Stimulated activated naive B cell treated with anti-CD40 and anti-IgM and Interleukin-4, amounts not matched to agents 10 μg/mL and 1 μg/mL and 100 μg/mL, for 72 hours (primary cell): ENCODE measurements around the gene IGSF11.
"Not testable (repeated sequence)": the region's sequence is repeated elsewhere in the genome, so short reads cannot be mapped to it uniquely, and the experiment has no call there.

Source experiments
- ATAC-seq, 2 donors: fragments of 150-1000 bp; cut with Tn5 transposase; replicated peaks; 2 replicates each; pipeline ENCODE4 v1.10.0; 2021; ENCODE audit warnings: moderate library complexity in 1 of 2
- DNase-seq: peaks from one replicate; pipeline ENCODE4 v3.0.0; 2021
- H3K27ac Mint-ChIP-seq: one replicate; pipeline ENCODE4 v1.8.0; 2022; ENCODE audit warnings: mild to moderate bottlenecking, mixed read lengths
- H3K27me3 Mint-ChIP-seq, 2 donors: one replicate each; pipeline ENCODE4 v1.8.0; 2022; ENCODE audit warnings: mixed read lengths in 2 of 2
- H3K36me3 Mint-ChIP-seq, 2 donors: one replicate each; pipeline ENCODE4 v1.8.0; 2022; ENCODE audit warnings: mixed read lengths in 2 of 2, mild to moderate bottlenecking in 1 of 2
- H3K4me1 Mint-ChIP-seq, 2 donors: one replicate each; pipeline ENCODE4 v1.8.0; 2022; ENCODE audit warnings: mixed read lengths in 2 of 2, mild to moderate bottlenecking in 1 of 2
- H3K4me3 Mint-ChIP-seq, 2 donors: one replicate each; pipeline ENCODE4 v1.8.0; 2022; ENCODE audit warnings: mild to moderate bottlenecking in 2 of 2, mixed read lengths in 2 of 2, moderate library complexity in 1 of 2
- H3K9me3 Mint-ChIP-seq, 2 donors: one replicate each; pipeline ENCODE4 v1.8.0; 2022; ENCODE audit warnings: mixed read lengths in 2 of 2, mild to moderate bottlenecking in 1 of 2

Gene IGSF11

GRCh38 chr3:119034256-119035013, at the start of gene IGSF11:
Gene IGSF11, minus strand, starts transcription at chr3:119034846. Its CDS starts 264 bp downstream, at chr3:119034582.
- DNase-seq (peak; percentile 46), ATAC-seq (peak; percentile 90 to 91)
- H3K4me3 Mint-ChIP-seq, result peak within 1 kb of the TSS; percentile 84 to 86
- no peak within 1 kb of the TSS for H3K27ac Mint-ChIP-seq
- peaks cover 2 to 18% of the 10 kb centered on the region in 2 donors for H3K4me1 Mint-ChIP-seq
- no peaks in the 10 kb centered on the region for H3K36me3 Mint-ChIP-seq
- no peaks in the 10 kb centered on the region for H3K9me3 Mint-ChIP-seq
- H3K27me3 Mint-ChIP-seq, result peaks cover 40 to 56% of the 10 kb centered on the region in 2 donors

- Mint-ChIP-seq H3K27me3 (peaks cover 2 to 4% of the 10 kb centered on the region in 2 donors), H3K9me3 (peaks cover 10 to 13% of the 10 kb centered on the region in 2 donors), H3K27ac (no peak overlapping the region), H3K36me3 (no peaks in the 10 kb centered on the region), H3K4me3 (no peak overlapping the region), H3K4me1 (no peaks in the 10 kb centered on the region)
- ATAC-seq (no peak), DNase-seq (no peak)
Measured at GRCh38 chr3:119080364-119080763, 45.7 kb upstream of the IGSF11 start.

- H3K36me3 Mint-ChIP-seq, result no peaks in the 10 kb centered on the region
- no peak for DNase-seq
- H3K9me3 Mint-ChIP-seq, result peaks cover 4 to 16% of the 10 kb centered on the region in 2 donors
- no peaks in the 10 kb centered on the region for H3K4me1 Mint-ChIP-seq
- H3K27ac Mint-ChIP-seq, result no peak overlapping the region
- peaks cover 3 to 7% of the 10 kb centered on the region in 2 donors for H3K27me3 Mint-ChIP-seq
- no peak overlapping the region for H3K4me3 Mint-ChIP-seq
- ATAC-seq, result no peak
Measured at GRCh38 chr3:119073258-119074001, 38.8 kb upstream of the IGSF11 start.

GRCh38 chr3:119072451-119072850, 37.8 kb upstream of the IGSF11 start:
- H3K4me3 Mint-ChIP-seq, H3K36me3 Mint-ChIP-seq, H3K4me1 Mint-ChIP-seq, H3K27ac Mint-ChIP-seq, H3K27me3 Mint-ChIP-seq, DNase-seq, ATAC-seq: not testable (repeated sequence)
- H3K9me3 Mint-ChIP-seq, result peaks cover 2 to 16% of the 10 kb centered on the region in 2 donors

GRCh38 chr3:119069725-119070124, 35.1 kb upstream of the IGSF11 start:
- Mint-ChIP-seq H3K4me3 (no peak overlapping the region), H3K4me1 (no peaks in the 10 kb centered on the region), H3K36me3 (no peaks in the 10 kb centered on the region), H3K27ac (no peak overlapping the region), H3K27me3 (peaks cover 0 to 3% of the 10 kb centered on the region in 2 donors), H3K9me3 (peaks cover 0 to 8% of the 10 kb centered on the region in 2 donors)
- DNase-seq (no peak), ATAC-seq (no peak)

GRCh38 chr3:119063471-119063870, 28.8 kb upstream of the IGSF11 start:
- Mint-ChIP-seq H3K9me3 (peaks cover 0 to 1% of the 10 kb centered on the region in 2 donors), H3K36me3 (no peaks in the 10 kb centered on the region), H3K27me3 (no peaks in the 10 kb centered on the region), H3K27ac (no peak overlapping the region), H3K4me1 (no peaks in the 10 kb centered on the region), H3K4me3 (no peak overlapping the region)
- ATAC-seq (no peak), DNase-seq (no peak)

- Mint-ChIP-seq H3K4me1 (no peaks in the 10 kb centered on the region), H3K27ac (no peak overlapping the region), H3K27me3 (no peaks in the 10 kb centered on the region), H3K4me3 (no peak overlapping the region), H3K9me3 (peaks cover 0 to 1% of the 10 kb centered on the region in 2 donors), H3K36me3 (no peaks in the 10 kb centered on the region)
- ATAC-seq (no peak), DNase-seq (no peak)
Measured at GRCh38 chr3:119062892-119063291, 28.2 kb upstream of the IGSF11 start.

- no peak overlapping the region for H3K27ac Mint-ChIP-seq
- no peaks in the 10 kb centered on the region for H3K4me1 Mint-ChIP-seq
- H3K4me3 Mint-ChIP-seq, result no peak overlapping the region
- DNase-seq, result no peak
- peaks cover 4 to 7% of the 10 kb centered on the region in 2 donors for H3K9me3 Mint-ChIP-seq
- peaks cover 3 to 14% of the 10 kb centered on the region in 2 donors for H3K27me3 Mint-ChIP-seq
- ATAC-seq, result no peak
- H3K36me3 Mint-ChIP-seq, result peaks cover 0 to 4% of the 10 kb centered on the region in 2 donors
Measured at GRCh38 chr3:119044593-119044992, 9.9 kb upstream of the IGSF11 start.

- DNase-seq (no peak), ATAC-seq (no peak)
- H3K4me1 Mint-ChIP-seq, result no peaks in the 10 kb centered on the region
- H3K27ac Mint-ChIP-seq, result no peak overlapping the region
- H3K4me3 Mint-ChIP-seq, result no peak overlapping the region
- H3K9me3 Mint-ChIP-seq, result peaks cover 4 to 7% of the 10 kb centered on the region in 2 donors
- peaks cover 0 to 4% of the 10 kb centered on the region in 2 donors for H3K36me3 Mint-ChIP-seq
- peaks cover 16 to 26% of the 10 kb centered on the region in 2 donors for H3K27me3 Mint-ChIP-seq
Measured at GRCh38 chr3:119042162-119042561, 7.5 kb upstream of the IGSF11 start.

- ATAC-seq (no peak), DNase-seq (no peak)
- Mint-ChIP-seq H3K4me1 (peaks cover 2 to 18% of the 10 kb centered on the region in 2 donors), H3K36me3 (no peaks in the 10 kb centered on the region), H3K4me3 (peak overlapping the region; percentile 66 to 86), H3K27ac (no peak overlapping the region), H3K27me3 (peaks cover 43 to 61% of the 10 kb centered on the region in 2 donors), H3K9me3 (no peaks in the 10 kb centered on the region)
Measured at GRCh38 chr3:119035014-119035346, 334 bp upstream of the IGSF11 start.

GRCh38 chr3:119033393-119034255, 1.0 kb downstream of the IGSF11 start:
- ATAC-seq (no peak), DNase-seq (no peak)
- Mint-ChIP-seq H3K4me1 (peaks cover 2 to 18% of the 10 kb centered on the region in 2 donors), H3K27ac (no peak overlapping the region), H3K36me3 (no peaks in the 10 kb centered on the region), H3K9me3 (no peaks in the 10 kb centered on the region), H3K4me3 (peak overlapping the region; percentile 84 to 86), H3K27me3 (peaks cover 38 to 51% of the 10 kb centered on the region in 2 donors)

- Mint-ChIP-seq H3K27ac (no peak overlapping the region), H3K27me3 (peaks cover 5 to 10% of the 10 kb centered on the region in 2 donors), H3K36me3 (no peaks in the 10 kb centered on the region)
Measured at GRCh38 chr3:119025171-119025795, 9.4 kb downstream of the IGSF11 start.

GRCh38 chr3:119019767-119020518, 14.7 kb downstream of the IGSF11 start:
- H3K27ac Mint-ChIP-seq, result no peak overlapping the region
- peaks cover 9 to 20% of the 10 kb centered on the region in 2 donors for H3K27me3 Mint-ChIP-seq
- no peak for ATAC-seq
- DNase-seq, result no peak
- no peaks in the 10 kb centered on the region for H3K9me3 Mint-ChIP-seq
- no peak overlapping the region for H3K4me3 Mint-ChIP-seq
- H3K36me3 Mint-ChIP-seq, result no peaks in the 10 kb centered on the region
- H3K4me1 Mint-ChIP-seq, result no peaks in the 10 kb centered on the region

More at GRCh38 chr3:119025171-119025795, 9.4 kb downstream of the IGSF11 start:
- no peaks in the 10 kb centered on the region for H3K4me1 Mint-ChIP-seq
- H3K9me3 Mint-ChIP-seq, result no peaks in the 10 kb centered on the region
- DNase-seq, result no peak
- H3K4me3 Mint-ChIP-seq, result no peak overlapping the region
- no peak for ATAC-seq
